NCI-H2196 treated with DMSO at 0.1 percent for 48 hours (cell line): ENCODE data around the gene NUBPL.
"Not testable (repeated sequence)": the region's sequence is repeated elsewhere in the genome, so short reads cannot be mapped to it uniquely, and the experiment has no call there.

Experiments
- DNase-seq: peaks from one replicate; lab custom pipeline; 2025; ENCODE audit not compliant: unreplicated experiment; lab: John Stamatoyannopoulos, UW

The NUBPL gene

DNA sequence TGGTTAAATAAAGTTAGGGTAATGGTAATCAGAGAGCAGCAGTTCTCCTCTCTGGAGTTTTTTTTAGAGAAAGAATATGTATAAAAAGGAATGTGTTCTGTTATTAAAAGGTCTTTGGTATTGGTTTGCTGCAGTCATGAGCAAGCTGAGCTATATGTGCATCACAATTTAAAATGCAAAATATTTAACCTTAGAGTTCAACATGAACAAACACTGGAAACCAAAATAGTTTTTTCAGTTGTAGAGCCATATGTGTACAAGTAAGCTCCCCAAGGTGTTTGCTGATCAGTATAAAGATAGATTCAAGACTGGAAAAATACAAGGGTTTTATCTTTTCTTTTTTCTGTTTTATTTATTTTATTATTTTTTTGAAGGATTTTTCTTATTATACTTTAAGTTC is 245.0 kb downstream of the NUBPL start:
- no peak for DNase-seq

GRCh38 chr14:31811693-31812628 is 250.8 kb downstream of the NUBPL start:
- DNase-seq = not testable (repeated sequence)

DNA sequence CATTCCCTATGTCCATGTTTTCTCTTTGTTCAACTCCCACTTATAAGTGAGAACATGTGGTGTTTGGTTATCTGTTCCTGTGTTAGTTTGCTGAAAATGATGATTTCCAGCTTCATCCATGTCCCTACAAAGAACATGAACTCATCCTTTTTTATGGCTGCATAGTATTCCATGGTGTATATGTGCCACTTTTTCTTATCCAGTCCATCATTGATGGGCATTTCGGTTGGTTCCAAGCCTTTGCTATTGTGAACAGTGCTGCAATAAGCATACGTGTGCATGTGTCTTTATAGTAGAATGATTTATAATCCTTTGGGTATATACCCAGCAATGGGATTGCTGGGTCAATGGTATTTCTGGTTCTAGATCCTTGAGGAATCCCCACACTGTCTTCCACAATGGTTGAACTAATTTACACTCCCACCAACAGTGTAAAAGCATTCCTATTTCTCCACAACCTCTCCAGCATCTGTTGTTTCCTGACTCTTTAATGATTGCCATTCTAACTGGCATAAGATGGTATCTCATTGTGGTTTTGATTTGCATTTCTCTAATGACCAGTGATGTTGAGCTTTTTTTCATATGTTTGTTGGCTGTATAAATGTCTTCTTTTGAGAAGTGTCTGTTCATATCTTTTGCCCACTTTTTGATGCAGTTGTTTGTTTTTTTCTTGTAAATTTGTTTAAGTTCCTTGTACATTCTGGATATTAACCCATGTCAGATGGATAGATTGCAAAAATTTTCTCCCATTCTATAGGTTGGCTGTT is 252.7 kb downstream of the NUBPL start:
- DNase-seq = not testable (repeated sequence)

- DNase-seq = no peak
Observed at GRCh38 chr14:31819281-31819680, 258.1 kb downstream of the NUBPL start.

DNA sequence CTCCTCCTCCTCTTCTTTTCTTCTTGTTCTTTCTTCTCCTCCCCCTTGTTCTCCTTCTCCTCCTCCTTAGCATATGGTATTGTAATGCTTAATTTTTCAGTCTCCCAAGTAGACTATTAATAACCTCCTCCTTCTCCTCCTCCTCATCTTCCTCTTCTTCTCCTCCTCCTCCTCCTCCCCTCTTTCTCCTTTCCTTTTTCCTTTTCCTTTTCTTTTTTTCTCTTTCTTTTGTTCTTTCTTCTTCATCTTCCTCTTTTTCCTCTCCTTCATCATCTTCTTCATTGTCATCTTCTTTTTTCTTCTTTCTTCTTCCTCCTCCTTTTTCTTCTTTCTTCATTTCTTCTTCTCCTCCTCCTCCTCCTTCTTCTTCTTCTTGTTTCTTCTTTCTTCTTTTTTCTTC is 264.3 kb downstream of the NUBPL start:
- no peak for DNase-seq

GRCh38 chr14:31827325-31827724 is 266.1 kb downstream of the NUBPL start:
- DNase-seq = no peak

DNA sequence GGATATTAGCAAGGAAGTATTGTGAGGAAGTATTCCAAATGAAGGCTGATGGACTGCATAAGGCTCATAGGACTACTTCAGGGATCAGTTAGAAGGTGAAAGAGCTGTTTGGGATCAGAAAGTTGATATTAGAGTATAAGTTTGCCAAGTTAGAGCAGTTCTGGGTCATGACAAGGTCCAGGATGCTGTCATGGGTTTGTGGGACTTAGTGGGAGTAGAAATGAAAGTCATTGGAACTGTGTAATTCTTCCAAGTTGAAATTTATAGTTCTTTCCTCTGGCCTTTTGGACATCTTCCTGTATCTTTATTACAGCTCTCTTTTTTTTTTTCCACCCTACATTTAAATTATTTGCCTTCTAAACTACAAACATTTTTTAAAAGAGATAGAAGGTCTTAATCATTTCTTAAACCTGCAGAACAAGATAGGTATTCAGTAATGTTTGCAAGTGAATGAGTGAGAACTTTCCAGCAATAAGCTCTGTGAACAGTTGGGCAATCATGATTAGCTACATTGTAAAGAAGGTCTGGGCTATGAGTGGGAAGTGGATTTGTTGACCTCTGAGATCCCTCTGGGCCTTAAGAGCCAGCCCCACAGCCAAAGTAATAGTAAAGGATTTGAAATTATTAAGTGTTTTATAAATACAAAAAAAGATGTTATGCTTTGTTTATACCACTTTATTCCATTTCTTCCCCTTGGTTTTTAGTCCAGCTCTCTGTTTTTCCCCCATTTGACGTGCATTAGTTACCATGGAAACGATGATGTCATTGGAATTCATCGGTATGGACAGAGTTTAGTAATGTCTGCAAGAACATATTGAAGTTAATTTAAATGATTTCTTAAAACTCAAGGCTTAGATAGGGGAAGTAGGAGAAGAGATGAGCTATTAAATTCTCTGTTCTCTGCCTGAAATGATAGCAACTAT is 268.0 kb downstream of the NUBPL start:
- DNase-seq = no peak

DNA sequence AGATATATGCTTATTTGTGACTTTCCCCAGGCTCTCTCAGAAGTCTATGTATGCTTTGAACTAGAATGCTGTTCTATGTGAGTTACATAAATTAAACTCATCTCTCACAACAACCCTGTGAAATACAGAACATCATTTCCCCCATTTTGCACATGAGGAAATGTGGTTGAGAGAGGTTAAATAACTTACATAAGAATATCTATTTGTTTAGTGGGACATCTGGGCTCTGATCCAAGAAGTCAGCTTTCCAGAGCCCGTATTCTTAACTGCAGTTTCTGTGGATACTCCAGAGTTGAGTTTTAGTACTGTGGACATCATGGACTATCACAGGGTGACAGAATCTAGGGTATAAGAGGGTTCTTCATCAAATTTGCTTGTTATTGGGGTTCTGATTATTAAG is 273.4 kb downstream of the NUBPL start:
- DNase-seq = peak; percentile 7

- no peak for DNase-seq
Observed at GRCh38 chr14:31835049-31835448, 273.8 kb downstream of the NUBPL start.

GRCh38 chr14:31837031-31837430 is 275.8 kb downstream of the NUBPL start:
- no peak for DNase-seq

DNA sequence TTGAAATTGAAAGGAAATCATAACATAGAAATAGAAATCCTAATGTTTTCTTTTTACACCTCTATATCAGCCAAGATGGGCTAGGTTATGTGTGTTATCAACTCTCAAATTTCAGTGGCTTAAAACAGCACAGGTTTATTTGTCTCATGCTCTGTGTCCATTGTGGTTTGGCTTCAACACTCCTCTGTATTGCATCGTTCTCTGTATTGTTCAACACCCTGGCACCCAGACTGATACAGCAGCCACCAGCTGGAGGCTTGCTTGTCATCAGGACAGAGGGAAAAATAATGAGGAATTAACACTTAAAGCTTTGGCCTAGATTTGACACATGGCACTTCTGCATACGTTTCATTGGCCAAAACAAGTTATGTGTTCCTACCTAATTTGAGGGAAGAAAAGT is 281.7 kb downstream of the NUBPL start:
- peak; percentile 16 for DNase-seq

DNA sequence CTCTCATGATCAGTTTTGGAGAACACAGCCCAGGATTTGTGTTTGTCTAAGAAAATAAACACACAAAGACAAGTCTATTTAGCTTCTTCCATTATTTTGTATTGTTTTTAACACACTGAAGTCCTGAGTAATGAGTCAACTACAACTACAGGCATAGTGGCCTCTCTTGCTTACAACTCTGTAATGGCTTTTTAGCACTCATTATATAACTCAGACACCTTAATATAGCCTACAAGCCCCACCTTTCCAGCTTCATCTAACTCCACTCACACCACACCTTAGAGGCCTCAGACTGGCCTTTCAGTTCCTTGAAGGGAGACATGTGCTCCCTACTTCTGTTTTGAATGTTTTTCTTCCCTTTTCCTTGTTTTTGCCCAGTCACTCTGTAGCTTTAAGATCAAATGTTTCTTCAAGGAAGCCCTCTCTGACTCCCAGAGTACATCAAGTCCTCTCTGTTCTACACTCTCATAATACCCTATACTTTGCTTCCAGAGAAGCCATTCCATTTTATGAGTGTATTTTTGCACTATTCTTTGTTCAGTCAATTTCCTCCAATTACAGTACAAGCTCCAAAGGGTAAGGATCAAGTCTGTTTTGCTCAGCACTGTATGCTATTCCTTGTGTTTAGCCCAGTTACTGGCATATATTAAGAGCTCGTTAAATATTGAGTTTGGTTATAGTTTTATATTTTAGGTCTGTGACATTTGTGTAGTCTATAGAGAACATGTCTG is 282.3 kb downstream of the NUBPL start:
- no peak for DNase-seq

DNA sequence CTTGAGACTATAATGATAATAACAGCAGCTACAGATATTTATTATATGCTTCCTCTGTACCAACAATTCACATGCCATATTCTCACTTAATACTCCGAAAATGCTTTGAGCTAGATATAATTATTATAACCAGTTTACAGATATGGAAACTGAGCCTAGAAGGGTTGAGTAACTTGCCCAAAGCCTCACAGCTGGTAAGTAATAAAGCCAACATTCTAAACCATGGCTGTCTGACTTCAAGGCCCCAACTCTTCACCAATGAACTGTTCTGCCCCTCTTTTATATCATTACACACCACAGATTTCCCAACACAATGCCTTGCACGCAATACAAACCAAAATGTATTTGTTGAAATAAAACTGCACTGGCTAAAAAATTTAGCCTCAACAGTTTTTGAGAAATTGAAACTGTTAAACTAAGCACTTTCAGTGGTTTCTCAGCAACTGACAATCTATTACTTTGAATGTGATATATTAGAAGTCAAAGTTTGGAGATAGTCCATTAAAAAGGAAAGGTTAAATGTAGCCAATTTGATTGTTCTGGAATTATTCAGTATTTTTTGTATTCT is 293.4 kb downstream of the NUBPL start:
- no peak for DNase-seq

DNA sequence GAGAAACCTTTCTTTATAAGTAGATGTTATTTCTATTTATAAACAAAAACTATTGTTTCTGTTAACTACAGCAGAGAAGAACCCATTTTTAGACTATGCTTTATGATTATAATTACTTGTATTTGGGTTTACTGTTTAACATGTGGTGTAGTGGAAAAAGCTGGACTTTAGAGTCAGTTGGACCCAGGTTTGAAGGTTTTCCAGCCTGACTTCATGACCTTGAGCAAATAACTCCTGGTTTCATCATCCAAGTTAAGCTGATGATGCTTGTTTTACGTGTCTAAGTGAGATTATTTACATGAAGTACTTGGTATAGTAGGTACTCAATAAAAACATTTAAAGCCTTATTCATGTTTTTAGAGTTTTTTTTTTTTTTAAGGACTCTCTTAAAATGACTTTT is 294.1 kb downstream of the NUBPL start:
- DNase-seq = no peak

DNA sequence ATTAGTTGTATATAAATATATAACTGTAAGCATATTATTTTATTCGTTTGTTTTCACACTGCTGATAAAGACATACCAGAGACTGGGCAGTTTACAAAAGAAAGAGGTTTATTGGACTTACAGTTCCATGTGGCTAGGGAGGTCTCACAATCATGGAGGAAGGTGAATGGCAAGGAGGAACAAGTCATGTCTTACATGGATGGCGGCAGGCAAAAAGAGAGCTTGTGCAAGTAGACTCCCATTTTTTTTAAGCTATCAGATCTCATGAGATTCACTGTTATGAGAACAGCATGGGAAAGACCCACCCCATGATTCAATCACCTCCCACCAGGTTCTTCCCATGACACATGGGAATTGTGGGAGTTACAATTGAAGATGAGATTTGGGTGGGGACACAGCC is 294.8 kb downstream of the NUBPL start:
- not testable (repeated sequence) for DNase-seq

DNA sequence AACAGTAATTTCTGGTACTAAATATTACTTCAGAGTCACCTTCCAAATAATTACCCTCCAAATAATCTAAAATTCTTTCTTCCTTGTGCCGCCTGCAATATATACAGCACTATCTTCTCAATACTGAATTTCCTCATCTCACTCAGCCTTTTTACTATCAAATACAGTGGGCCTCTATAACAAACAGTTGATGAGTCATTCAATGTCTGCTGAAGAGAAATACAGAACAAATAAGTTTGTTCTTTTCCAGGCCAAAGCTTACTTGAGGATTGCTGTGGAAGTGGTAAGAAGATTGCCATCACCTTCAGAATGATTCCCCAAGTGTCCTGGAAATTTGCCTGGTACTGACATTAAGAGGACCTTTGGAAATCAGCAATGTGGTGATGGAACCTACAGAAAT is 297.7 kb downstream of the NUBPL start:
- DNase-seq = no peak

DNA sequence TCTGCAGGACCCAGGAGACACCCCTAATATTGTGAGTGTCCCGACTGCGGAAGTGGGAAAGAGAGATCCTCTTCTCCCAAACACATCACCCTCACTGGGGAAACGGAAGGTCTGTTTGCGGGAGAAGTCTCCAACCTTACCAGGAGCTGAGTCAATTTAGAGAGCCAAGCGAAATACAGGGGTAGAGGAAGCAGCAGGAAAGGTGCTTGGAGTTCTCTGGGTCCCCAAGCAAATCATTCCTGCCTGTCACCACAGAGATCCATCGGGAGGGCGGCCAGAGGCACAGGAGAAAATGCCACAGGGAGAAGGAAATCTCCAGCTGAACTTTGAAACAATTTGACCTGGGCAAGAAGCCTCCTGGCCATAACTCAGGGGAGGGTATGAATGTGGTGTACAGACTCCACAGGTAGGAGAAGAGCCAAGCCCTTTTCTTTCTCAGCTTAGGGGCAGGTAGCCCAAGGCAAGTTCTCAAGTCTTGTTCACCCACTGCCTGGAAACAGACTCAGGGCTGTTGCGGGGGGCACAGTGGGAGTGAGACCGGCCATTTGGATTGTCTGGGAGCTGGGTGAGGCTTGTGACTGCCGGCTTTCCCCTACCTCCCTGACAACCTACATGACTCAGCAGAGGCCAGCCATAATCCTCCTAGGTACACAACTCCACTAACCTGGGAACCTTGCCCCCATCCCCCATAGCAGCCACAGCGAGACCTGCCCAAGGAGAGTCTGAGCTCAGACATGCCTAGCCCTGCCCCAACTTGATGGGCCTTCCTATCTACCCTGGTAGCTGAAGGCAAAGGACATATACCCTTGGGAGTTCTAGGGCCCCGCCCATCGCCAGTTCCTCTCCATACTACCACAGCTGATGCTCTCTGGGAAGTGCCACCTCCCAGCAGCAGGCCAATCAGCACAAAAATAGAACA is 304.0 kb downstream of the NUBPL start:
- DNase-seq = no peak

DNA sequence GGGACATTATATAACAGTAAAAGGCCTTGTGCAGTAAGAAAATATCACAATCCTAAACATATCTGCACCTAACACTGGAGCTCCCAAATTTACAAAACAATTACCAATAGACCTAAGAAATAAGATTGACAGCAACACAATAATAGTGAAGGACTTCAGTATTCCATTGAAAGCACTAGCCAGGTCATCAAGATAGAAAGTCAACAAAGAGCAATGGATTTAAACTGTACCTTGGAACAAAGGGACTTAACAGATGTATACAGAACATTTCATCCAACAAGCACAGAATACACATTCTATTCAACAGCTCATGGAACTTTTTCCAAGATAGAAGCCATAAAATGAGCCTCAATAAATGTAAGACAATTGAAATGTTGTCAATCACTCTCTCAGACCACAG is 306.4 kb downstream of the NUBPL start:
- DNase-seq = no peak

GRCh38 chr14:31868096-31868495 is 306.9 kb downstream of the NUBPL start:
- DNase-seq = not testable (repeated sequence)
